ENCODE results near the gene MAP4K2.

Gene MAP4K2

GRCh38 chr11:64767344-64768299 is 35.4 kb downstream of the MAP4K2 start:
- DNase-seq (ENCODE audit: low read depth), result peak; percentile 83

GRCh38 chr11:64766881-64767280 is 36.1 kb downstream of the MAP4K2 start:
- DNase-seq (ENCODE audit: low read depth), result no peak

GRCh38 chr11:64765851-64766665 is 37.0 kb downstream of the MAP4K2 start:
- DNase-seq (ENCODE audit: low read depth), result no peak

DNA sequence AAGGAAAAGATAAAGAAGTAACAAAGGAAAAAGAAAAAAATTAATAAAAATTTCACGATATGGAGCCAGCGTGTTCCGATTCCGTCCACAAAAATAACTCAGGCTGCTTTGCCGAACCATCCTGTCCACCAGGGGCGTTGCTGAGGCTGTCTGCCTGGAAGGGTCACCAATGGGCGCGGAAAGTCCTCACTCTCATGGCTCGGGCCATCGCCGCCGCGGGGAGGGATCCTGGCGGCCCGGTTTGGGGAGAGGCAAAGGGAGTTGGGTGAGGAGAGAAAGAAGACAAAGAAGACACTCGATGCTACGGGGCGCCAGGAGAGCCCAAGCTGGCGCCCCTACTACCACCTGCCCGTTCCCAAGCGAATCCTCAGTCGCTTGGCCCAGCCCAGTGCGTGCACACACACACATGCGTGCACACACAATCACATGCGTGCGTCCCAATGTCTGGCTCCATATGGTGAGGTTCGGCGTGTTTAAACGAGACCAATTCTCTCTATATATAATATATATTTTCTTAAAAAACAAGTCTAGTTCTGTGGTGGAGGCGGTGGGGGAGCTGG is 37.6 kb downstream of the MAP4K2 start:
- no peak for DNase-seq (ENCODE audit: low read depth)

- no peak for DNase-seq (ENCODE audit: low read depth)
These were observed 38.3 kb downstream of the MAP4K2 start for GRCh38 chr11:64764753-64765152.

GRCh38 chr11:64764040-64764611 is 38.9 kb downstream of the MAP4K2 start:
- peak; percentile 53 for DNase-seq (ENCODE audit: low read depth)

- DNase-seq (ENCODE audit: low read depth), result no peak
These were observed 39.4 kb downstream of the MAP4K2 start for GRCh38 chr11:64763526-64764039.

GRCh38 chr11:64762674-64763525 is 40.1 kb downstream of the MAP4K2 start:
- DNase-seq (ENCODE audit: low read depth), result no peak

- DNase-seq (ENCODE audit: low read depth), result no peak
These were observed 40.7 kb downstream of the MAP4K2 start for GRCh38 chr11:64762277-64762673.

- DNase-seq (ENCODE audit: low read depth), result no peak
These were observed 42.1 kb downstream of the MAP4K2 start for GRCh38 chr11:64760759-64761420.

GRCh38 chr11:64759722-64760719 is 43.0 kb downstream of the MAP4K2 start, which contains the start of gene PYGM:
TSS of gene PYGM (minus strand) at chr11:64759974. CDS start at chr11:64759898, 76 bp downstream.
- DNase-seq (ENCODE audit: low read depth), result no peak

GRCh38 chr11:64759131-64759721 is 43.8 kb downstream of the MAP4K2 start:
- no peak for DNase-seq (ENCODE audit: low read depth)

DNA sequence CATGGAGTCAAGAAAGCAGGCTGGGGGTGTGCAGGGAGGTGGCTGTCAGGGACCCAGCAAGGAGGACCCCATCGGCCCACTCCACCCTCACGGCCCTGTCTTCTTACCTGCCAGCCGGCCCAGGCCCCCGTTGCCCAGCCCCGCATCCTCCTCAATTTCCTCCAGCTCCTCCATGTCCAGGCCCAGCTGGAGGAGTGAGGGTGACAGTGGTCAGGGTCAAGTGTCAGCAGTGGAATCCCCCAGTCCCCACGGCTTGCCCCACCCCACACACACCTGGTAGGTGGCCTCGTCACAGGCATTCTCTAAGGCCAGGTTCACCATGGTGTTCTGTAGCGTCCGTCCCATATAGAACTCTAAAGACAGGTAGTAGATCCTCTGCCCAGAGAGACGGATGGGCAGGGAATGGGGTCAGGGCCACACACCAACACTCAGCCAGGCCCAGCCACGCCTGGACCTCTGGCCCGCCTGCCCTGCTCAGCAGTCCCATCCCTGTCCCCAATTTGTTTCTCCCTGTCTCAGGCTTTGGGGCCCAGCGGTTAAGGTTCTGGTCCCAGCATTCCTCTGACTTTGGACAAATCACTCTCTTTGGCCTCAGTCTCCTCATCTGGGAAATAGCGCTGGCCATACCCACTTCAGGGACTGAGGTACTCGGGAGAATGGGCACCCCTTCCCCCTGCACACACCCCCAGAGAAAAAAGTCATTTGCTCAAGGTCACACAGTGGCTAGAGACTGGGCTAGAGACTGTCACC is 44.5 kb downstream of the MAP4K2 start:
- no peak for DNase-seq (ENCODE audit: low read depth)

DNA sequence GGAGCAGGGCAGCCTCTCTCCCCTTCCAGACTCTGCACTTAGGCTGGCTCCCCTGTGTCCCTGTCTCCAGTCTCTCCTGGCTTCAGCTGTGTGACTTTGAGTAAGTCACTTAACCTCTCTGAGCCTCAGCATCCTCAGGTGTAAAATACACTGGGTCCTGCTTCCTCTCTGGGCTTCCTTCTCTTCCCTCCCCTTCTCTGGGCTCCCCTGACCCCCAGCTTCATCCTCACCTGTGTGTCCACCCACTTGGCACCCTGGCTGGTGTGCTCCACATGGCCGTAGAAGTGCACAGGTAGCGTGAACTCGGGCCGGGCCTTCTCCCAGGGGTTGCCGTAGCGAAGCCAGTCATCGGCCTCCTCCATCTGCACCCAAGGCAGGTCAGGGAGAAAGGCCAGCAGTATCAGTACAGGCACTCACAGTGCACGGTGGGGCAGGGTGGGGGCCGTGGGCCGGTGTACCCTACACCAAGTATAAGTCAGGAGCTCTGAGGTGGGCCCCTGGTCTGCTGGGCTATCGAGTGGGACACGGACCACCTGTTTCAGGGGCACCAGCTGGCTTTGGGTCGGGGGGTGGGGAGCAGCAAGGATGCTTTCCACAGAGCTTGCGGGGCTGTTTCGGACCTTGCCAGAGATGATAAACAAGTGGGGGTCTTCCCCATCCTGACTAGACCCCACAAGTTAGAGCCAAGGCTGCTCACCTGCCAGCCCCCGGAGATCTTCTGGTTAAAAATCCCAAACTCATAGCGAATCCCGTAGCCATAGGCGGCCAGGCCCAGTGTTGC is 45.3 kb downstream of the MAP4K2 start:
- no peak for DNase-seq (ENCODE audit: low read depth)

DNA sequence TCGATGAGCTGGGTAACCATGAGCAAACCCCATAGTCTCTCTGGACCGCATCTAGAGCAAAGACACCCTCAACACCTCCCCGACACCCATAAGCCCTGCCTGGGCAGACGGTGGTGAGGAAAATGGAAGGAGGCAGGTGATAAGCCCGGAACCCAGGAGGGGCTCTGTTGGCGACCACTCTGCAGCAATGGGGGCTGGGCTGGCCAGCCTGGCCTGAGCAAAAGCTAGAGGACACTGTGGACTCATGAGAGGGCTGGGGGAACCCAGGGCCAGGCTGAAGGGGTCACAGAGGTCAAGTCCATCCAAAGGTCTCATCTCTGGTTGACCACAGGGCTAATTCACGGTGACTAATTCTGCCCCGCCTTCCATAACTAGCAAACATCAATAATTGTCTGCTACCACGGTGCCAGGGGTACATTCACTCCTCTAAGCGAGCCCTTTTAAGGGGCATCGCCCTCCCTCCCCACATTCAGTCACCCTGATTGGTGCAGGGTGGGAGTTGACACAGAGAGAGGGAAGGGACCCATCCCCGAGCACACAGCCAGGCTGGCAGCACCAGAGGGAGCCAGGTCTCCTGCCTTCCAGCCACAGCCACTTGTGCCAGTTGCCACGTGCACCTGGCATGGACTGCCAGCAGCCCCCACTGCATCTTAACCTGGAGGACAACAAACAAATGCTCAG is 47.2 kb downstream of the MAP4K2 start:
- no peak for DNase-seq (ENCODE audit: low read depth)

- no peak for DNase-seq (ENCODE audit: low read depth)
These were observed 47.9 kb downstream of the MAP4K2 start for GRCh38 chr11:64754919-64755662.

Data from activated gamma-delta T cell treated with anti-CD3 and anti-CD28 coated beads, Interleukin-2, amount 50 U/mL, for 16 hours (primary cell).